B cell (primary cell): ENCODE data around the gene MDP1. TPM values are rescaled to one million over a fixed set of nuclear protein-coding genes. Genes with fewer than 3 reads are reported as not detected.

ENCODE experiments used
- ATAC-seq: fragments of 200-7000 bp; cut with Tn5 transposase; one replicate; pipeline ENCODE4 v1.10.0; 2021; ENCODE audit warnings: low read depth, mild to moderate bottlenecking, moderate number of reproducible peaks, moderate library complexity
- CTCF ChIA-PET: fragments of 350-600 bp; sonication (Branson Sonifier 250); formaldehyde crosslinking; loops from one replicate; lab custom pipeline; 2021; ENCODE audit warnings: antibody characterized with exemption, inconsistent platforms; lab: Charles Lee
- POLR2A ChIA-PET: fragments of 350-600 bp; sonication (Branson Sonifier 250); formaldehyde crosslinking; loops from one replicate; lab custom pipeline; 2021; ENCODE audit warnings: antibody characterized with exemption; lab: Charles Lee
- DNase-seq: peaks from one replicate; pipeline ENCODE4 v3.0.0; 2013
- H2AFZ ChIP-seq: 2 replicates; pipeline ENCODE4 v1.6.1; 2012; ENCODE audit warnings: mild to moderate bottlenecking, low read depth, low read length; ENCODE audit not compliant: insufficient read depth, poor library complexity, severe bottlenecking
- H3K27ac ChIP-seq, 2 donors: 1 replicate in 1 of 2; 2 replicates in 1 of 2; pipeline ENCODE4 v1.5.1; 2012 to 2013; ENCODE audit warnings: low read length in 2 of 2, mild to moderate bottlenecking in 2 of 2, moderate library complexity in 1 of 2
- H3K27me3 ChIP-seq, 4 experiments: fragments of 200-600 bp in 1 of 4; sonication (generic) in 1 of 4; replicated peaks in 1 of 4; 1 replicate in 2 of 4; 2 replicates in 2 of 4; pipeline versions ENCODE4 v1.6.1 to v1.7.0; 2013 to 2016; ENCODE audit warnings: low read length in 3 of 4, mild to moderate bottlenecking in 2 of 4, mixed read lengths in 1 of 4, moderate library complexity in 1 of 4; ENCODE audit not compliant: insufficient read depth in 4 of 4, control insufficient read depth in 3 of 4; ENCODE audit errors: control extremely low read depth in 1 of 4
- H3K36me3 ChIP-seq, 2 experiments: replicated peaks in 1 of 2; 1 replicate in 1 of 2; 2 replicates in 1 of 2; pipeline versions ENCODE4 v1.6.1 to v1.7.1; 2013; ENCODE audit warnings: low read length in 1 of 2; ENCODE audit not compliant: insufficient read depth in 2 of 2, control insufficient read depth in 1 of 2; ENCODE audit errors: control extremely low read depth in 1 of 2, extremely low read depth in 1 of 2
- H3K4me1 ChIP-seq, 2 donors: fragments of 200-600 bp in 1 of 2; sonication (generic) in 1 of 2; 1 replicate in 1 of 2; 2 replicates in 1 of 2; pipeline versions ENCODE4 v1.5.1 to v1.6.1; 2013 to 2017; ENCODE audit warnings: low read length in 2 of 2; ENCODE audit not compliant: control insufficient read depth in 2 of 2, insufficient read depth in 2 of 2
- H3K4me2 ChIP-seq: replicated peaks from 2 replicates; pipeline ENCODE3; 2012; ENCODE audit warnings: mild to moderate bottlenecking, low read depth, low read length; ENCODE audit not compliant: poor library complexity, severe bottlenecking
- H3K4me3 ChIP-seq, 5 experiments: fragments of 200-600 bp in 1 of 5; sonication (generic) in 1 of 5; 1 replicate in 3 of 5; 2 replicates in 2 of 5; pipeline versions ENCODE4 v1.5.1 to v1.7.0; 2011 to 2016; ENCODE audit warnings: low read length in 4 of 5, mild to moderate bottlenecking in 4 of 5, low read depth in 2 of 5, control low read depth in 1 of 5, moderate library complexity in 1 of 5; ENCODE audit not compliant: insufficient read depth in 1 of 5; ENCODE audit errors: control extremely low read depth in 1 of 5, extremely low read depth in 1 of 5
- H3K79me2 ChIP-seq: fragments of 200-600 bp; sonication (generic); one replicate; pipeline ENCODE4 v1.6.0; 2016; ENCODE audit warnings: low read length; ENCODE audit not compliant: control insufficient read depth, insufficient read depth
- H3K9ac ChIP-seq: fragments of 200-600 bp; sonication (generic); 2 replicates; pipeline ENCODE4 v1.6.1; 2017; ENCODE audit warnings: mild to moderate bottlenecking, low read length, moderate library complexity
- H3K9me3 ChIP-seq, 3 donors: one replicate each; pipeline versions ENCODE4 v1.6.1 to v1.7.1; 2013; ENCODE audit warnings: low read length in 2 of 3; ENCODE audit not compliant: control insufficient read depth in 2 of 3, insufficient read depth in 1 of 3; ENCODE audit errors: control extremely low read depth in 1 of 3
- H4K20me1 ChIP-seq: 2 replicates; pipeline ENCODE4 v1.6.0; 2012; ENCODE audit warnings: mild to moderate bottlenecking, low read length; ENCODE audit not compliant: insufficient read depth, control insufficient read depth, poor library complexity, severe bottlenecking
- H3K27ac Mint-ChIP-seq: one replicate; pipeline ENCODE4 v1.8.0; 2021; ENCODE audit warnings: mixed read lengths
- H3K27me3 Mint-ChIP-seq: one replicate; pipeline ENCODE4 v1.8.0; 2021; ENCODE audit warnings: mixed read lengths
- H3K4me1 Mint-ChIP-seq: one replicate; pipeline ENCODE4 v1.8.0; 2021; ENCODE audit warnings: mixed read lengths
- H3K4me3 Mint-ChIP-seq: one replicate; pipeline ENCODE4 v1.8.0; 2021; ENCODE audit warnings: mixed read lengths
- H3K9me3 Mint-ChIP-seq: one replicate; pipeline ENCODE4 v1.8.0; 2022; ENCODE audit warnings: mixed read lengths; ENCODE audit not compliant: insufficient read depth
- EZH2 ChIP-seq: IDR thresholded peaks from 2 replicates; pipeline ENCODE4 v1.6.1; 2012; ENCODE audit warnings: borderline replicate concordance, low read depth, mild to moderate bottlenecking, moderate library complexity, low read length; ENCODE audit not compliant: insufficient read depth, poor library complexity, severe bottlenecking
- WGBS: methylation state at CpG from one replicate; pipeline ENCODE4 v1.1.5; 2013; ENCODE audit warnings: missing lambda C conversion rate; ENCODE audit not compliant: insufficient coverage; 5-methylcytosine and 5-hydroxymethylcytosine counted together
- intact Hi-C: fragments of 100-400 bp; cut with micrococcal nuclease; formaldehyde crosslinking; loops from one replicate; pipeline ENCODE4 v1.10.0; 2022
- polyA plus RNA-seq: library from polyadenylated mRNA; depleted of rRNA; stranded (reverse); fragments of >200 nt; gene quantifications from 2 replicates; pipeline ENCODE4 v1.2.3, GENCODE V29; 2012
- total RNA-seq, 2 donors: library from RNA; stranded (reverse); fragments of 120-200 nt in 1 of 2; gene quantifications; 1 replicate in 1 of 2; 2 replicates in 1 of 2; pipeline versions ENCODE4 v1.2.3 to v1.2.4, GENCODE V29; 2013 to 2022
- TF ChIP-seq, protein P1 (sequence below): fragments of 200-600 bp; IDR thresholded peaks from one replicate; pipeline ENCODE4 v1.8.0; 2022; ENCODE audit warnings: antibody characterized with exemption, mild to moderate bottlenecking

Gene MDP1
- total and polyA plus RNA-seq, 2 donors (not counting 1 experiment from before 2014, with no cell fraction given), result 11.3 to 28.1 TPM

DNA sequence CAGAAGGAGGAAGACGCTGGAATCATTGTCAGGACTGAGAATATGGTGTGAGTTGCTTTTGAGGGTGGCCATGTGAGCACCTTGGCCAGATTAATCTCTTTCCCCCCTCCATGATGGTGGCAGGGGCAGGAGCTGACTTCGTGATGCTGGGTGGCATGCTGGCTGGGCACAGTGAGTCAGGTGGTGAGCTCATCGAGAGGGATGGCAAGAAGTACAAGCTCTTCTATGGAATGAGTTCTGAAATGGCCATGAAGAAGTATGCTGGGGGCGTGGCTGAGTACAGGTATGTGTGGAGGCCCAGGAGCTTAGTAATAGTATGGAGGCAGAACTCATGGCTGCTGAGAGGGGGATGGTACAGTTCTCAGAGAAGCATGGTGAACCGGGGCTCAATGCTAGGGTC lies 22.3 kb upstream of the MDP1 start:
- Histone ChIP-seq H3K4me2 (no peak overlapping the region), H3K9me3 (no peaks in the 10 kb centered on the region), H3K4me1 (peaks cover 43 to 45% of the 10 kb centered on the region in 2 donors), H3K36me3 (peaks cover 2 to 63% of the 10 kb centered on the region in 2 experiments), H2AFZ (no peak overlapping the region), H3K27me3 (no peaks in the 10 kb centered on the region), H4K20me1 (peaks cover 49% of the 10 kb centered on the region), H3K9ac (no peak overlapping the region), H3K27ac (no peak overlapping the region), H3K4me3 (no peak overlapping the region), H3K79me2 (peaks cover 57% of the 10 kb centered on the region)
- H3K4me1 Mint-ChIP-seq, result peaks cover 72% of the 10 kb centered on the region
- no peaks in the 10 kb centered on the region for H3K27me3 Mint-ChIP-seq
- POLR2A ChIA-PET, result interaction anchor here (0.6 kb wide), 1 partner anchor 25 kb away, joined by 3 read pairs; the partner anchor contains the start of gene CHMP4A
- H3K9me3 Mint-ChIP-seq, result no peaks in the 10 kb centered on the region
- H3K4me3 Mint-ChIP-seq, result no peak overlapping the region
- 97% methylated on average over 4 of the region's 5 CpGs for WGBS
- peak overlapping the region; percentile 38 for H3K27ac Mint-ChIP-seq
- CTCF ChIA-PET, result interaction anchor here (1.7 kb wide), 1 partner anchor 95 kb away, joined by 5 read pairs; no protein-coding TSS in a partner anchor
- DNase-seq, result no peak
- TF ChIP-seq, protein P1, sequence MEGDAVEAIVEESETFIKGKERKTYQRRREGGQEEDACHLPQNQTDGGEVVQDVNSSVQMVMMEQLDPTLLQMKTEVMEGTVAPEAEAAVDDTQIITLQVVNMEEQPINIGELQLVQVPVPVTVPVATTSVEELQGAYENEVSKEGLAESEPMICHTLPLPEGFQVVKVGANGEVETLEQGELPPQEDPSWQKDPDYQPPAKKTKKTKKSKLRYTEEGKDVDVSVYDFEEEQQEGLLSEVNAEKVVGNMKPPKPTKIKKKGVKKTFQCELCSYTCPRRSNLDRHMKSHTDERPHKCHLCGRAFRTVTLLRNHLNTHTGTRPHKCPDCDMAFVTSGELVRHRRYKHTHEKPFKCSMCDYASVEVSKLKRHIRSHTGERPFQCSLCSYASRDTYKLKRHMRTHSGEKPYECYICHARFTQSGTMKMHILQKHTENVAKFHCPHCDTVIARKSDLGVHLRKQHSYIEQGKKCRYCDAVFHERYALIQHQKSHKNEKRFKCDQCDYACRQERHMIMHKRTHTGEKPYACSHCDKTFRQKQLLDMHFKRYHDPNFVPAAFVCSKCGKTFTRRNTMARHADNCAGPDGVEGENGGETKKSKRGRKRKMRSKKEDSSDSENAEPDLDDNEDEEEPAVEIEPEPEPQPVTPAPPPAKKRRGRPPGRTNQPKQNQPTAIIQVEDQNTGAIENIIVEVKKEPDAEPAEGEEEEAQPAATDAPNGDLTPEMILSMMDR, result no peak
- TF ChIP-seq EZH2, result no peak
- intact Hi-C loops, result no loop called here
- ATAC-seq, result no peak

DNA sequence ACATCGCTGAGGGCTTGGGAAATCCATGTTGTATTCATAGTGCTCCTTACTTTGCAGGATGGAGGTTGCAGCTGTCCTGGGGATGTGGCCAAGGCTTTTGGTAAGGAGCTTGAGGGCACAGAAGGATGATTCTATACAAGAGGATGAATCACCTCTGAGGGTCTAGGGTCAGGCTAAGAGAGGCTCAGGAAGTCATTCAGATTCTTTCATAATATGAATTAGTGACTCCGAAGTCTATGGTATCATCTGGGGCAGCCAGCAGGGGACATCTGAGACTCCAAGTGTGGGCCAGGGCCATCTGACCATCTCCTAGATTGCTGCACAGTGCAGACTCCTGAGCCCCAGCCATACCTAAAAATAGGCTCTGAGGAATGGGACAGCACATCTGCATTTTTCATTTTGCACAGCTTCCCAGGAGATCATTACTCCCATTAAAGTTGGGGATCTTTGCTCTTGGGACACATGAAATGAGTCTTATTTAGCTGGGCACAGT lies 21.6 kb upstream of the MDP1 start:
- Mint-ChIP-seq H3K27ac (peak overlapping the region; percentile 2), H3K27me3 (no peaks in the 10 kb centered on the region), H3K4me3 (no peak overlapping the region), H3K9me3 (no peaks in the 10 kb centered on the region), H3K4me1 (peaks cover 73% of the 10 kb centered on the region)
- Histone ChIP-seq H2AFZ (no peak overlapping the region), H3K79me2 (peaks cover 63% of the 10 kb centered on the region), H3K27ac (no peak overlapping the region), H3K4me1 (peaks cover 43 to 45% of the 10 kb centered on the region in 2 donors), H3K9ac (no peak overlapping the region), H4K20me1 (peaks cover 49% of the 10 kb centered on the region), H3K9me3 (no peaks in the 10 kb centered on the region), H3K36me3 (peaks cover 2 to 63% of the 10 kb centered on the region in 2 experiments), H3K4me3 (no peak overlapping the region), H3K27me3 (no peaks in the 10 kb centered on the region), H3K4me2 (no peak overlapping the region)
- TF ChIP-seq, protein P1, result no peak
- no peak for TF ChIP-seq EZH2
- intact Hi-C loops, result no loop called here
- ChIA-PET POLR2A (no interaction called here), CTCF (interaction anchor here (0.5 to 3.2 kb wide), 3 partner anchors 60 to 96 kb away, joined by 4 to 10 read pairs (median 5); partner anchors contain the start of gene CIDEB)
- DNase-seq, result no peak
- WGBS, result 100% methylated on average over 2 of the region's 2 CpGs
- no peak for ATAC-seq
